GM21737 (cell line): ENCODE data around the gene IFT122.

Experiments used
- ATAC-seq: cut with Tn5 transposase; IDR thresholded peaks from one replicate; pipeline ENCODE4 v1.9.1; 2021; ENCODE audit warnings: mild to moderate bottlenecking, moderate library complexity; ENCODE audit not compliant: unreplicated experiment

IFT122 gene

GRCh38 chr3:129434140-129434539 is 5.9 kb upstream of the IFT122 start:
- no peak for ATAC-seq

- ATAC-seq = no peak
These were observed 4.7 kb upstream of the IFT122 start for GRCh38 chr3:129435367-129435766.

GRCh38 chr3:129439226-129439816 is 703 bp upstream of the IFT122 start:
- peak; percentile 21 for ATAC-seq

GRCh38 chr3:129440618-129441190 is 680 bp downstream of the IFT122 start:
- no peak for ATAC-seq

GRCh38 chr3:129441215-129441614 is 1.2 kb downstream of the IFT122 start:
- ATAC-seq = no peak

GRCh38 chr3:129441782-129442181 is 1.8 kb downstream of the IFT122 start:
- no peak for ATAC-seq

GRCh38 chr3:129442486-129442885 is 2.5 kb downstream of the IFT122 start:
- ATAC-seq = no peak

GRCh38 chr3:129442947-129443346 is 2.9 kb downstream of the IFT122 start:
- no peak for ATAC-seq

GRCh38 chr3:129445471-129445870 is 5.4 kb downstream of the IFT122 start:
- no peak for ATAC-seq

- ATAC-seq = no peak
These were observed 6.9 kb downstream of the IFT122 start for GRCh38 chr3:129446926-129447325.

- ATAC-seq = no peak
These were observed 8.3 kb downstream of the IFT122 start for GRCh38 chr3:129448186-129448895.

- no peak for ATAC-seq
These were observed 9.5 kb downstream of the IFT122 start for GRCh38 chr3:129449279-129450115.

GRCh38 chr3:129453732-129454131 is 13.7 kb downstream of the IFT122 start:
- no peak for ATAC-seq

- no peak for ATAC-seq
These were observed 20.1 kb downstream of the IFT122 start for GRCh38 chr3:129460155-129460554.

- no peak for ATAC-seq
These were observed 20.5 kb downstream of the IFT122 start for GRCh38 chr3:129460572-129460971.

GRCh38 chr3:129461022-129461421 is 21.0 kb downstream of the IFT122 start:
- peak; percentile 49 for ATAC-seq

GRCh38 chr3:129461461-129462146 is 21.6 kb downstream of the IFT122 start:
- no peak for ATAC-seq

- no peak for ATAC-seq
These were observed 22.4 kb downstream of the IFT122 start for GRCh38 chr3:129462361-129462968.

GRCh38 chr3:129463094-129463493 is 23.1 kb downstream of the IFT122 start:
- ATAC-seq = no peak

GRCh38 chr3:129463716-129464115 is 23.7 kb downstream of the IFT122 start:
- ATAC-seq = no peak
